HG03354 (cell line): Measurements from ENCODE around the gene PRPH2.
"Not testable (repeated sequence)": the region's sequence is repeated elsewhere in the genome, so short reads cannot be mapped to it uniquely, and the experiment has no call there.

Source experiments
- ATAC-seq: cut with Tn5 transposase; IDR thresholded peaks from one replicate; pipeline ENCODE4 v1.9.1; 2021; ENCODE audit warnings: mild to moderate bottlenecking; ENCODE audit not compliant: unreplicated experiment, poor library complexity, severe bottlenecking

The PRPH2 gene

GRCh38 chr6:42704251-42704936, 18.0 kb downstream of the PRPH2 start:
- no peak for ATAC-seq

- ATAC-seq, result not testable (repeated sequence)
Observed at GRCh38 chr6:42702786-42703185, 19.6 kb downstream of the PRPH2 start.

GRCh38 chr6:42702200-42702599, 20.2 kb downstream of the PRPH2 start:
- no peak for ATAC-seq

- ATAC-seq, result no peak
Observed at GRCh38 chr6:42698217-42698616, 24.2 kb downstream of the PRPH2 start.

- ATAC-seq, result no peak
Observed at GRCh38 chr6:42697268-42697655, 25.1 kb downstream of the PRPH2 start.

GRCh38 chr6:42696526-42697267, 25.7 kb downstream of the PRPH2 start:
- ATAC-seq, result no peak

- no peak for ATAC-seq
Observed at GRCh38 chr6:42694586-42694985, 27.8 kb downstream of the PRPH2 start.

GRCh38 chr6:42693725-42694323, 28.6 kb downstream of the PRPH2 start:
- no peak for ATAC-seq

- no peak for ATAC-seq
Observed at GRCh38 chr6:42692137-42692911, 30.1 kb downstream of the PRPH2 start.

GRCh38 chr6:42690872-42691271, 31.5 kb downstream of the PRPH2 start:
- ATAC-seq, result no peak

GRCh38 chr6:42690151-42690702, 32.2 kb downstream of the PRPH2 start:
- no peak for ATAC-seq

- no peak for ATAC-seq
Observed at GRCh38 chr6:42689371-42689770, 33.0 kb downstream of the PRPH2 start.

- no peak for ATAC-seq
Observed at GRCh38 chr6:42688281-42688680, 34.1 kb downstream of the PRPH2 start.

- no peak for ATAC-seq
Observed at GRCh38 chr6:42679358-42679757, 43.0 kb downstream of the PRPH2 start.

GRCh38 chr6:42674780-42675179, 47.6 kb downstream of the PRPH2 start:
- no peak for ATAC-seq

- ATAC-seq, result not testable (repeated sequence)
Observed at GRCh38 chr6:42674368-42674767, 48.0 kb downstream of the PRPH2 start.

GRCh38 chr6:42664718-42665117, 57.7 kb downstream of the PRPH2 start:
- ATAC-seq, result no peak

- no peak for ATAC-seq
Observed at GRCh38 chr6:42661540-42662153, 60.8 kb downstream of the PRPH2 start.

GRCh38 chr6:42659806-42660205, 62.6 kb downstream of the PRPH2 start:
- ATAC-seq, result no peak

- ATAC-seq, result no peak
Observed at GRCh38 chr6:42653851-42654250, 68.5 kb downstream of the PRPH2 start.
